ENCODE data around the gene EFS.

EFS gene

DNA sequence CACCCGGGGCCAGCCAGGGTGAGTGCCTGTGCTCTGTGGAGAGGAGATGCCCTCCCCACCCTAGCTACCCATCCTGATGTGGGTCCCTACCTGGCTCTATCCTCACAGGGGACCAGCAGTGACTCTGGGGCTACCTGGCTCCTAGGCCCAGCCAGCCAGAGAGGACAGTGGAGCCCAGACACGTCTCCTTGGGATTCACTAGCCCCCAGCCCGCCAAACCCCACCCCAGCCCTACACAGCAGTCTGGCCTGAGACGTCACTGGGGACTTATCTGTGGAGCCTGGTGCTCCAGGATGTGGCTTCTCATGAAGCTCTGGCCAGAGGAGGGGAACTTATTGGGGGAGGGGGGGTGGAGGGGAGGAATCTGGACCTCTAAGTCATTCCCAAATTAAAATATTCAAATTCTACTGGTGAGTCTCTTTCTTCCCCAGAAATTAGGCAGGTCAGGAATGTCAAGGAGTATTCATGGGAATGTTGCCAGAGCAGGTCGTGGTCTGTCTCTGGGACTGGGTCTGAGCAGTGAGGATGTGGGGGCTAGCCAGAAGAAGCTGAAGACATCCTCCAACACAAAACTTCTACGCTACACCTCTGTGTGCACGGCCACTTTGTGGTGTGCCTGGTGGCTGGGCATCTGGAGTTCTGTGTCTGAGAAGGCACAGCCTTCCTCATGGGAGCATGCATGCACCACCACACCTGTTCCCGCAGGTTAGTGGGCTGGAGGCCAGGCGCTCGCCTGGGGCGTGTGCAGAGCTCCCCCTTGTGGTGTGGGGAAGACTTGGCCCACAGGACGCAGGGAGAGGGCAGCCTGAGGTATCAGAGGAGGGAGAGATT is 14.6 kb upstream of the EFS start:
- no peak for DNase-seq (ENCODE audit: low read depth)

DNA sequence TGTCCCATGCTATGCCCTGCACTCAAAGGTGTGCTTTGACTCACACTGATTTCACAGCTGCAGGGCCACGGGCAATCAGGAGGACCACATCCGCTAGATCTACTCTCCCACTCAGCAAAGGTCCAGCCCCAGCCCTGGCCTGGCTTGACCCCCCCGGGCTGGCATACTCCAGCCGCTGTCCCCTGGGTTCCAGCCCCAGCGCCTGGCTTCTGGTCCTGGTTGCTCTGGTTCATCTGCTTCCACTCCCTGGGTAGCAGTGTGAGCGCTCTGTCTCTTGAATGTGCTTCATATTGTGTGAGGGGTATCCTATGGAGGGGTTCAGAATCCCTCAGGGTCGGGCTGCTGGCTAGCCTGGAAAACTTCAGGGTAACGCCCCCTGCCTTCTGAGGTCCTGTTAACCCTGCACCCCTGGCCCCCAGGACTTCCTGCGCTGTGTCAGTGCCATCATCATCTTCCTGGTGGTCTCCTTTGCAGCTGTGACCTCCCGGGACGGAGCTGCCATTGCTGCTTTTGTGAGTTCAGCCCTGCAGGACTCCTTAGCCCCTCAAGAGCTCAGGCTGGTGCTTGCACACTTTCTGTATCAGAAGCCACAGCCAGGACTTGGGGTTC is 13.7 kb upstream of the EFS start:
- DNase-seq (ENCODE audit: low read depth) = no peak

DNA sequence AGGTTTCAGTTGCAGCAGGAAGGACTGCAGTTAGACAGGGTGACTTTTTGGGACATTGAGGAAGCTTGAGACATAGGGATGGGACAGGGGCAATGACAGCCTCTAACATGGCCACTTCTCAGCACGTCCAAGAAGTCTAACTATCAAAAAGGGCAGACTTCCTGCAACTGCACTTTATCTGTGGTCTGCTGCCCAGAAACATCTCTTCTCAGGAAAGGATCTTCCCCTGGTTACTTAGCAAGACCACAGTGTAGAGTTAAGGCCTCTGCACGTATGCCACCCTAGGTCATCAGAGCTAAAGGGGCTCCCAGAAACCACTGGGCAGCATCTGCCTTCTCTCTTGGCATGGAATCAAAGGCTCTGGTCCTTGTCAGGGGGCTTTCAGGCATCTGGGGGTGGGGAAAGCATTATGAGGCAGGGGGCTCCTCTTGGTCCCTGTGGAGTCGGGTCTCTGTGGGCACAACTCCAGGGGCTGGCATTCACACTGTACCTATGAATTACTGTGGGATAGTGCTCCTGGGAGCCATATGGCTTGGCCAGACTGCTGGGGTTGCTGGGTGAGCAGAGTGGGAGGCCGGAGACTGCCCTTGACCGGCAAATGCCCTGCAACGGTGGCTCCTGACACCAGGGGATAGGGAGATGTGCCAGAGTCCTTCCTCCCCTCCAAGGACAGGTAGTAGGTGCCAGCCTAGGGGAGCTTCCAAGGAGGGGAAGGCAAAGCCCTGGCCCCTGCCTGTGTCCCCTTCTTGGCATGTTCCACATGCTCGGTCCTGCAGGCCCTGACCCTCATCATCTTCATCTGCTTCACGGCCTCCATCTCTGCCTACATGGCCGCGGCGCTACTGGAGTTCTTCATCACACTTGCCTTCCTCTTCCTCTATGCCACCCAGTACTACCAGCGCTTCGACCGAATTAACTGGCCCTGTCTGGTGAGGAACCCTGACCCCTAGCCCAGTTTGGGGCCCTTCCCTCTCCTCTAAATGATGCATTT is 12.9 kb upstream of the EFS start:
- DNase-seq (ENCODE audit: low read depth) = no peak

DNA sequence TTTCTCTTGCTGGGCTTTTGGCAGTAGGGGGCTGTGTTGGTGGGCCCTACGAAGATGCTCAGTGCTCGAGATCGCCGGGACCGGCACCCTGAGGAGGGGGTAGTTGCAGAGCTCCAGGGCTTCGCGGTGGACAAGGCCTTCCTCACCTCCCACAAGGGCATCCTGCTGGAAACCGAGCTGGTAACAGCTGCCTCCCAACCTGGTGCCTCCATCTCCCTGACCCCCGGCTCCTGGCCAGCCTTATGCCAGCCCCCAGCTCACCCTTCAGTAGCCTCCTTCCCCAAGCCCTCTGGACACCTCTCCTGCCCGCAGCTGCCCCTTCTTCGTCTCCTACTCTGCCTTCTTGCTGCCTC is 12.2 kb upstream of the EFS start:
- DNase-seq (ENCODE audit: low read depth) = no peak

DNA sequence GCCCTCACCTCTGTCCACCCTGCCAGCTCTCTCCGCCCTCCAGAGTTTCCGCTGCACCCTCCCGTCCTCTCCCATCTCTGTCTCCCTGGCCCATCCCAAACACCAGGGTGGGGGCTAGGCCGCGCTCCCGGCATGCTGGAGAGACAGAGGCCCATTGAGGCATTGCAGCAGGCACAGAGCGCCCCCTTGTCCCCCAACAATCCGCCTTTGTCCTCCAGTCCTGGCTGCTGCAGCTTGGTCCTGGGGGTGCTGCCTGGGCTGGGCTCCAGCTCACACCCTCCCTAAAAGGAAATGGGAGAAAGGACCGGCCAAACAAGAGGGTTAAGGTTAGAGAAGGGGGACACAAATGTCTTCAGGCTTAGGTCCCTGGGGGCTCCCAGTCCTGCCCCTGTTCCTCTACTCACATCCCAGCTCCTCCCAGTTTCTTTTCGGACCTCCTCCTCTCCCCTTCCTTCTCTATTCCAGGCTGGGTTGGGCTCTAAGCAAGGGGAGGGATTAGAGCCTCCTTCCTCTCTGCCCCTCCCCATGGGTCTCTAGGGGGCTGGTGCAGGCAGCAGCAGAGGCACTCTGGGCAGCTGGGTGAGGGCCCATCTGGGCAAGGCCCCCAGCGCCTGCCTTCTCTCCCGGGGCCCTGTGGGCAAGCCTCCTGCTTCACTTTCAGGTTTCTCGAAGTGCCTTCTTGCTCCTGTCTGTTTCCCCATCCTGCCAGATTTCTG is 11.7 kb upstream of the EFS start, which contains the start of gene CMTM5:
CMTM5 (plus strand) TSS at position 565 of the 716 bp plus-strand sequence. CDS start 206 bp downstream, outside the sequence.
- no peak for DNase-seq (ENCODE audit: low read depth)

DNA sequence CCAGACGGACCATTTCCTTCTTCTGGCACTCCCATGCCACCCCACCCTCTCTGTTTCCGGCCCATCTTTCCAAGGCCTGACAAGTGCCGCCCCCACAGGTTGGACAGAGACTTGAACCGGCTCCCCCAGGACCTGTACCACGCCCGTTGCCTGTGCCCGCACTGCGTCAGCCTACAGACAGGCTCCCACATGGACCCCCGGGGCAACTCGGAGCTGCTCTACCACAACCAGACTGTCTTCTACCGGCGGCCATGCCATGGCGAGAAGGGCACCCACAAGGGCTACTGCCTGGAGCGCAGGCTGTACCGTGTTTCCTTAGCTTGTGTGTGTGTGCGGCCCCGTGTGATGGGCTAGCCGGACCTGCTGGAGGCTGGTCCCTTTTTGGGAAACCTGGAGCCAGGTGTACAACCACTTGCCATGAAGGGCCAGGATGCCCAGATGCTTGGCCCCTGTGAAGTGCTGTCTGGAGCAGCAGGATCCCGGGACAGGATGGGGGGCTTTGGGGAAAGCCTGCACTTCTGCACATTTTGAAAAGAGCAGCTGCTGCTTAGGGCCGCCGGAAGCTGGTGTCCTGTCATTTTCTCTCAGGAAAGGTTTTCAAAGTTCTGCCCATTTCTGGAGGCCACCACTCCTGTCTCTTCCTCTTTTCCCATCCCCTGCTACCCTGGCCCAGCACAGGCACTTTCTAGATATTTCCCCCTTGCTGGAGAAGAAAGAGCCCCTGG is 10.7 kb upstream of the EFS start:
- no peak for DNase-seq (ENCODE audit: low read depth)

DNA sequence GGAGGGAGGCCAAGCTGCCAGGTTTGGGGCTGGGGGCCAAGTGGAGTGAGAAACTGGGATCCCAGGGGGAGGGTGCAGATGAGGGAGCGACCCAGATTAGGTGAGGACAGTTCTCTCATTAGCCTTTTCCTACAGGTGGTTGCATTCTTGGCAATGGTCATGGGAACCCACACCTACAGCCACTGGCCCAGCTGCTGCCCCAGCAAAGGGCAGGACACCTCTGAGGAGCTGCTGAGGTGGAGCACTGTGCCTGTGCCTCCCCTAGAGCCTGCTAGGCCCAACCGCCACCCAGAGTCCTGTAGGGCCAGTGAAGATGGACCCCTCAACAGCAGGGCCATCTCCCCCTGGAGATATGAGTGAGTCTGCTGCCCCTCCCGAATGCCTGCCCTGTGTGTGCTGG is 8.1 kb upstream of the EFS start:
- DNase-seq (ENCODE audit: low read depth) = no peak

DNA sequence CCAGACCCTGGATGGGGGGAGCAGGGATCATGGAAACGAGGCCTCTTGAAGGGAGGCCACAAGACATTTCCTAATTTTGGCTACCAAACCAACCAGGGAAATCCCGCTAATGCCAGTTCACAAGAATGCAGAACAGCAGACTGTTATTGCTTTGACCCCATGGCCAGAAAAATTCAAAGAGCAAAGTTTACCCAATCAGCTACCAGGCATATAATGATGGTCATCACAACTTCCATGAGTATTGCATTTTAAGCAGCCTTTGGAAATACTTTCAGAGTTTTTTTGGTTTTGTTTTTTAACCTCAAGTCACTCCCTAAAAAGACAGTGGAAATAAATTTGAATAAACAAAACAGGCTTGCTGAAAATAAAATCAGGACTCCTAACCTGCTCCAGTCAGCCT is 7.5 kb upstream of the EFS start, which contains the start of gene IL25:
IL25 (plus strand) TSS at position 301 of the 400 bp plus-strand sequence.
- DNase-seq (ENCODE audit: low read depth) = no peak

DNA sequence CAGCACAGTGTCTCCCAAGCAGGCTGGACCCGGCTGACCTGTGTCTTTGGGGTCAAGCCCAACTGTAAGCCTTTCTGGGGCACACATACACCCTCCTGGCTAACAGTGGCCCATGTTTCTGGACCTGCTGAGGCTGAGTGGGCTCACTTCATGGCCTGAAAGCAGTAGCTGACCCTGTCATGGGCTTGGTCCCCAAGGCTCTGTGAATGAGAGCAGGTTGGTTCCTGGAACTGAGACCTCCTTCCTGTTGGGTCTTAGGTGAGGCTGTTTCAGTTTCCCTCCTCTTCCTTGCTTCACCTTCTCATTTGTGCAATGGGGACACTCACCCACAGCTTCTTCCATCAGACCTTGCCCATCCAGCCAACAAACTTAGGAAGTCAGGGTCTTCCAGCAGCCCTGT is 6.9 kb upstream of the EFS start:
- no peak for DNase-seq (ENCODE audit: low read depth)

DNA sequence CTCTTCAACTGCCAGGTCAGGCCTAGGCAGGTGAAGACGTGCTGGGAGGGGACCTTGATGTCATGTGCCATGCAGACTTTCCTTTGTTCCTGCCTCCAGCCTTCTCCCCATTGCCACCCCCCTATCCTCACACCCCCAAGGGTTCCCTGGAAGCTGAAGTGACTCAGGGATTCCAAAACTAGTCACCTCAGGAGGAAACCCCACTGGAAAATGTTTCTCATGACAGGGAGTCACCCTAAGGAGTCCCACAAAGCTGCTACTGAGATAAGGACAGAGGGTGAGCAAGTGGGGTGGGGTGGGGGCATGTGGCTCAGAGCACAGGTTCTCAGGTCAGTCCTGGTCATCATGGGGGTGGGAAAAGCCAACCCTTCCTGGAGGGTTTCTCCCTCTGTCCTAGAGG is 5.2 kb upstream of the EFS start:
- DNase-seq (ENCODE audit: low read depth) = no peak

DNA sequence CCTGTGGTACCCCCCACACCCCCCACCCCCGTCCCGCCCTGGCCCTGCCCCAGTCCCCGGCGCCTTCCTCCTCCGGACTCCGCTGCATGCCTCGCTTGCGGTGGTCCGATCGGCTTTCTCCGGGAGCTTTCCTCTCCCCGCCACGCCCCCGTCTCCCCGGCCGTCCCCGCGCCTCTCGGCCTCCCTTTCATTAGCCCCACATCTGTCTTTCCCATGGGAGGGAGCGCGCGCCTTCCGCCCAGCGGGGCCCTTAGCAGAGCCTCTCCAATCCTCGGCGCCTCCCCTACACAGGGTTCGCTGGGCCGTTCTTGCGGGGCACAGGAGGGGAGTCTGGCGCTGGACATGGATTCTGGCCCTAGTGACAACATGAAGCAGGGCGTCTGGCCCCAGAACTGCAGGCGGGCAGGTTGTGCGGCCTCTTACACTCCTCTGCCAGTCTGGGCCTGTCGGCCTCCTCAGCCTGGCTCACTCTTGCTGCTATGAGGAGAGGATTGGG is 1.5 kb upstream of the EFS start:
- no peak for DNase-seq (ENCODE audit: low read depth)

DNA sequence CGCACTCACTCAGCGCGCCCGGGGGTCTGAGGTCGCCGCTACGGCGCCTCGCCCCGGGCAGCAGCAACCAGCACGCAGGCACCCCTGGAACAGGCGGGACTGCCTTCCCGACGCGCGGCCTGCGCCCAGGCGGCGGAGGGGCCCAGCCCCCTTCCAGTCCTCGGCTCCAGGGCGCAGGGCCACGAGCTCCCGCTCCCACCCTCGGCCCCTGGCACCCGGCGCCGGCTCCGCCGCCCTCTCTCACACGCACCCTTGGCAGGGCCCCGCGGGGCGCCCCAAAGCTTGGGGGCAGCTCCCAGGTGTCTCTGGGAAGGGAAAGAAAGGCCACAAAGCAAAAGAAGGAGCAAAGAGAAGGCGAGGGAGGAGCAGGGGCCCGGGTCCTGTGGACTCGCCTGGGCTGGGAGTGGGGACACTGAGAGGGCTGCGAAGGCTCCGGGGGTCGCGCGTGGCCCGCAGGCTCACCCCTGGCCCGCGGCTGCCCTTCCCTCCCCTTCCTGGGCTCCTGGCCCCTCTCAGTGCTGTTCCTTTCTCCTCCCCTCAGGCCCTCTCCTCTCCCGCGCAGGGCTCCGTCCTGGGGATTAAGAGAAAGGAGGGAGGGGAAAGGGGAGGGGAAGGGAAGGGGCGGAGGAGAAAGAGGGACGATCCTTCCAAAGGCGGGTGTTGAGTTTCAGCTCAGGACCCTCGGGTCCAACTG is 907 bp upstream of the EFS start:
- DNase-seq (ENCODE audit: low read depth) = peak; percentile 34

DNA sequence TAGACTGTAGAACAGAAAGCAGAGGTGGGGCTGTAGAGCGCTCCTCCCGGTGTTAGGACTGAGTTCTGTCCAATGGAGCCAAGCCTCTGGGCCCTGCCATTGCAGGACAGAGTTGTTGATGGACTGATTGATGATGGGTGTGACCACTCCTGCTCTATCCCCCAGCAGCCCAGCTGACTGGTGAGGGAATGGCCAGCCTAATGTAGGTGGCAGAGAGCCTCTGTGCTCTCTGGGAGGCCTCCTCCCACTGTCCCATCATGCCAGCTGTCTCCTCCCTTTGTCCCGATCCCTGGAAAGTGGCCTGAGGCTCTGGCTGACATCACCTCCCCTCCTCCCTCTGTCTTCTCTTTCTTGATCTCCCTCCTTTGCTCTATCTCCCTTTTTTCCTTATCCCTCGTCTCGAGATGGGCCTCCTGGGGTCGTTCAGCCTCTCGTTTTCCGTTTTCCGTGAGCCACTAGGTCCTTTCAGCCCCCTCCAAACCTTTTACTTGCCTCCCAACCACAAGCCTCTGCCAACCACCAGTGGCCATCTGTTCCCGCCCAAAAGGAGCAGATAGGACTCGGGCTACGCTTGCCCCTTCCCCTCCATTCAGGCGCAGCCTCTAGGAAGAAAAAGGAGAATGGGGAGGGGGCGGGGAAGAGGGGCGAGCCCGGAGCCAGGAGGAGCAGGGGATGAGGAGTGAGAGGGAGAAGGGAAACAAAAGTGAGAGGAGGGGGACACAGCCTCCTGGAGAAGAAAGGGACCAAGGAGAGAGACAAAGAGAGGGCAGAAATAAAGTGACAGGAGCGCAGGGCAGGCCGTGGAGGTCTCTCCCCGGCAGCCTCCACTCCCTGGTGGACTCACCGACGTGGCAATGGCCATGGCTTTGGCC is 572 bp downstream of the EFS start:
- no peak for DNase-seq (ENCODE audit: low read depth)

DNA sequence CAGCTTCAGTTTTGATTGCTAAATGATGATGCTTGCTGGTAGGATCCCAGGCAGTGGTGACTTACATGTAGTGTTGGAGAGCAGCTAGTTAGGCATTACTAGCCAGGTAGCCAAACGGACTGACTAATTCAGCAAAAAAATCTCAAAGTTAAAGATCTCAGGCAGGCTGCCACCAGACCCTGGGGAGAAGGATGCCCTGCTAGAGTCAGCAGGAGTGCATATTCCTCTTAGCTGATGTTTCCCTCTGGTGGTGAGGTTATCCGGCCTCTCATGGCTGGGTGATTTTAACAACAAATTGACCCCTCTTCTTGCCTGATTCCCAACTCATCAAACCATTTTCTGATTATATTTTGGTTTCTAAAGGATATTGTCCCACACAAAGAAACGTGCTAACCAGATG is 2.8 kb downstream of the EFS start:
- no peak for DNase-seq (ENCODE audit: low read depth)

DNA sequence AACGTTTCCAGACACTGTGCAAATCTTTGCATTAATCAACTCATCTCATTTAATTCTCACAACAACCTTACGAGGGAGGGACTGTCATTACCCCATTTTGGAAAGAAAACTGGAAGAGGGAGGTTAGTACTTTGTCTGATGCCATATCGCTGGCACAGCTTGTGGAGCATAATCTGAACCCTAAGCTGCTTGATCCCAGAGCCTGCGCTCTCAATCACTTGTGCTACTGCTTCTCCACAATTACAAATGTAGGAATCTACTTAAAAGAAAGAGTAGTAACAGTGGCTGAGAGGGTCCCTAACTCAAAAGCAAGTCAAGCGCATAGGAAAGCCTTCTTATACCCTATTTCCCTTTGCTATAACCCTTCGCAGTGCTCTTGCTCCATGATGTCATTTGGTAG is 3.2 kb downstream of the EFS start:
- no peak for DNase-seq (ENCODE audit: low read depth)

DNA sequence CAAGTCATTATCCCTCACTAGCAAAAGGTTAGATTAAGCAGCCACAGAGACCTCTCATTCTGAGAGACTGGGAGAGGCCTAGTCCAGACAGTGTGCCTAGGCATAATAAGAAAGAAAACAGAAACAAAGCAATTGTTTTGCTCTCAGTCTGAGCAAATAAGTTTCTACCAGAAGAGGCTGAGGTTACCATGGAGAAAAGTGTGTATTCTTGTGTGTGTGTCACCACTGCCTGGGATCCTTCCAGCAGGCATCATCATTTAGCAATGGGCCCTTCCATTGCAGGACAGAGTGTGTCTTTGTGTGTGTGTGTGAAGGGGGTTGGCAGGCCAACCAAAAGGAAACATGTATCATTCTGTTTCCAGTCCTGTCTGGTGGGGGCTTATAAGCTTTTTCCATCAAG is 3.7 kb downstream of the EFS start:
- DNase-seq (ENCODE audit: low read depth) = peak; percentile 38

DNA sequence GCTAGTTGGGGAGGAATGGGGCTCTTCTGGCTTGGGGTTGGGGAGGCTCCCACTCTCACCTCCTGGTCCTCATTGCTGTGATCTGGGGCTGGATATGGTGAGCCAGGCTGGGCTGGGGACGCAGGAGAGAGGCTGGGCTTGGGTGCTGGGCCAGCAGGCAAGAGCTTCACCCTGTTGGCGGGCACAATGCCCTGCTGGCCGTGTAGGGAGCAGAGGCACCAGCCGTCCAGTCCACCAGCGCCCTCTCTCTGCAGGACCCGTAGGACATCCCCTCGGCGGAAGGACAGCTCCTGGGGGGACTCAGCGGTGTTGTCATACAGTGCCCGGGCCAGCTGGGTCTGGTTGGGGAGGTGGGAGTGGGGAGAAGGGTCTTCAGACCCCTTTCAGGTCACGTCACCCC is 4.5 kb downstream of the EFS start:
- no peak for DNase-seq (ENCODE audit: low read depth)

DNA sequence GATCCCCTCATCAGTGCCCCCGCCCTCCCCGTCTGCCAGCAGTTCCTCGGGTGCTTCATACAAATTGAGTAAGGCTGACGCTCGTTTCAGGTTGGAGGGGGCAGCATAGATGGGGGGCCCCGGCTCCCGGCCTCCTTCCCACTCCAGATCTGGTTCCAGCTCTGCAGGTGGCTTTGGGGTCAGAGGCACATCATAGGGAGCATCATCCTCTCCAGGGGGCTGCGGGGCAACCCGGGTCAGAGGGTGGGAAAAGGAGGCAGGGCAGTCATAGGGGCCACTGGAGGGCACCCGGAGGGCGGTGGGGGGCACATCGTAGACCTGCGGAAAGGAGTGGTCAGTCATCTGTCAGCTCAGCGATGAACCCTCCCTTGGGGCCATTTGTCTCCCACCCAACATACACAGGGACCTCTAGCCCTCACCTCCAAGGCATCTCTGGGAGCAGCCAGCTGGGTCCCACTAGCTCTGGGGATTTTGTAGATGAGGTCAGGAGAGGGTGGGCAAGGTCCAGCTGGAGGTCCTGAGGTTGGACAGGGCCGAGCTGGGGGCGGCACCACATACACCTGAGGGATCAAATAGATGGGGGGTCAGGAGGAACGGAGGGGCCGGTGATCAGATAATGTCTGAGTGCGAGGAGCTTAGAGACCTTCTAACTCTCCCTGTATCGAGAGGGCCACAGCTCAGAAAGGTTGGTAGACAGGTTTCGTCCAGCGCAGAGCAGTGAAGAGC is 5.1 kb downstream of the EFS start:
- no peak for DNase-seq (ENCODE audit: low read depth)

DNA sequence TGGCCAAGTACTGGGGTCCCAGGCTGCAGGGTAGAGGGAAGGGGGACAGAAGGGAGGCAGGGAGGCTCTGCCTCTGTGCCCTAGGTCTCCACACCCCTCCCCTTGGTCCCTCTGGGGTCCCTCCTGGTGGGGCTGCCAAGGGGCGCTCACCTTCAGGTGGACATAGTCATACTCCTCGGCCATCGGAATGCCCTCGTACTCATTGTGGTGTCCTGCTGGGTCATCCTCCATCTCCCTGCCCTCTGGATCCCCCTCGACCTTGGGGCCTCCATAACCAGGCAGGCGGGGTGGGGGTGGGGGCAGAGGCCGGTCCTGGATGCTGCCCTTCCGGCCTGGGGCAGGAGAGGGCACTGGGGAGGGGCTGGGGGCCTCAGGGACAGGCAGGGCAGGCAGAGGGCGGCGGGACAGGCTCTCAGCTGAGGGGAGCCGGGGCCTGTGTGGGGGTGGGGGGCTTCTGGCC is 5.8 kb downstream of the EFS start:
- DNase-seq (ENCODE audit: low read depth) = no peak
